NCI-H146 treated with DMSO at 0.1 percent for 48 hours (cell line): ENCODE measurements around the gene ACKR4.

Experiments
- DNase-seq: peaks from one replicate; lab custom pipeline; 2025; ENCODE audit not compliant: unreplicated experiment; lab: John Stamatoyannopoulos, UW

Gene ACKR4

GRCh38 chr3:132596816-132597433 lies at the start of gene ACKR4:
TSS of gene ACKR4 (plus strand) at chr3:132597270. CDS start at chr3:132600398, 3,128 bp downstream.
- no peak for DNase-seq

GRCh38 chr3:132549169-132549568 lies 47.9 kb upstream of the ACKR4 start:
- no peak for DNase-seq

- DNase-seq, result no peak
Observed at GRCh38 chr3:132549890-132550578, 47.0 kb upstream of the ACKR4 start.

GRCh38 chr3:132550579-132551305 lies 46.3 kb upstream of the ACKR4 start:
- no peak for DNase-seq

- DNase-seq, result no peak
Observed at GRCh38 chr3:132553826-132554225, 43.2 kb upstream of the ACKR4 start.

- DNase-seq, result peak; percentile 90
Observed at GRCh38 chr3:132554437-132554836, 42.6 kb upstream of the ACKR4 start.

GRCh38 chr3:132555306-132556035 lies 41.6 kb upstream of the ACKR4 start:
- peak; percentile 49 for DNase-seq

- peak; percentile 29 for DNase-seq
Observed at GRCh38 chr3:132556036-132556386, 41.1 kb upstream of the ACKR4 start.

- no peak for DNase-seq
Observed at GRCh38 chr3:132556508-132557159, 40.4 kb upstream of the ACKR4 start.

- peak; percentile 47 for DNase-seq
Observed at GRCh38 chr3:132561003-132561402, 36.1 kb upstream of the ACKR4 start.

- DNase-seq, result no peak
Observed at GRCh38 chr3:132563420-132564069, 33.5 kb upstream of the ACKR4 start.

- DNase-seq, result no peak
Observed at GRCh38 chr3:132564070-132564465, 33.0 kb upstream of the ACKR4 start.

- DNase-seq, result no peak
Observed at GRCh38 chr3:132568422-132568821, 28.6 kb upstream of the ACKR4 start.

- DNase-seq, result no peak
Observed at GRCh38 chr3:132569153-132569552, 27.9 kb upstream of the ACKR4 start.

- DNase-seq, result no peak
Observed at GRCh38 chr3:132569580-132569979, 27.5 kb upstream of the ACKR4 start.

- no peak for DNase-seq
Observed at GRCh38 chr3:132570016-132570415, 27.1 kb upstream of the ACKR4 start.

- no peak for DNase-seq
Observed at GRCh38 chr3:132573797-132574211, 23.3 kb upstream of the ACKR4 start.

- no peak for DNase-seq
Observed at GRCh38 chr3:132587401-132587800, 9.7 kb upstream of the ACKR4 start.

GRCh38 chr3:132592216-132592615 lies 4.9 kb upstream of the ACKR4 start:
- DNase-seq, result no peak

GRCh38 chr3:132593241-132593946 lies 3.7 kb upstream of the ACKR4 start:
- DNase-seq, result no peak
